NCI-H1436 treated with DMSO at 0.1 percent for 48 hours (cell line): ENCODE data around the gene SERINC3.
A peak's percentile ranks its signal among the peaks of the same experiment; 100 is the strongest.
"Not testable (repeated sequence)": the region's sequence is repeated elsewhere in the genome, so short reads cannot be mapped to it uniquely, and the experiment has no call there.

Experiments used
- DNase-seq: peaks from one replicate; lab custom pipeline; 2025; lab: John Stamatoyannopoulos, UW

Gene SERINC3

DNA sequence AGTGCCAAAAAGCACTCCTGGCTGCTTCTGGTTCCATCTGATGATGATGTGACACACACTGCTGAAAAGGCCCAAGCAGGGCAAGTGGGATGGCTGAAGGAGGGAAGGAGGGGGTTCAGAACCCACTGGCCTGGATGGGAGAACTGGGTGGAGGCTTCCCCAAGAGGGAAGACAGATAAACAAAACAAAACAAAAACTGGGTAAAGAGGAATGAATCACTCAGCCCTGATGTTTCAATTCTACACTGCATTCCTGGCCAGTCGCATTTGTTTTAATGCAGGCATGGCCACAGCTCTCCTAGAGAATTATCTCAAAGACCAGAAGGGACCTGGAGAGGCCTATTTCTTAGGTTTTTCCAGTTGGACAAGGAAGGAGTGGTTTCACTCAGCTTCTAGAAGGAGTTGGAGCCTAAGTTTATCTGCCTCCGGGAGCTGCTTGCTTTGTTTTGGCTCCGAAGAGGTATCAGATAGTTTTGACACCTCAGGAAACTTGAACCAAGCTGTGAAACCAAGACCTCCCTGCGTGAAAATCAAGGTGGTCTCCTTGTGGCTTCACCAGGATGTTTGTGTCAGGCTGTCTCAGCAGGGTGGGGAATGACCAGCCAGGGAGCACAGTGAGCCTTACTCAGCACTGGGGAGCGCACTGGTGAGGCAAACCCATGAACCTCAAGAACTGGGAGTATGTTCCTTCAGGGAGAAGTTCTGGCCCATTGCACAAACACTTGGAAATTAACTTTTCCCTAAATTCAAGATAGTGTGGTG lies 30.1 kb downstream of the SERINC3 start:
- no peak for DNase-seq

GRCh38 chr20:44489931-44490330 lies 31.9 kb downstream of the SERINC3 start:
- no peak for DNase-seq

GRCh38 chr20:44489223-44489622 lies 32.6 kb downstream of the SERINC3 start:
- no peak for DNase-seq

DNA sequence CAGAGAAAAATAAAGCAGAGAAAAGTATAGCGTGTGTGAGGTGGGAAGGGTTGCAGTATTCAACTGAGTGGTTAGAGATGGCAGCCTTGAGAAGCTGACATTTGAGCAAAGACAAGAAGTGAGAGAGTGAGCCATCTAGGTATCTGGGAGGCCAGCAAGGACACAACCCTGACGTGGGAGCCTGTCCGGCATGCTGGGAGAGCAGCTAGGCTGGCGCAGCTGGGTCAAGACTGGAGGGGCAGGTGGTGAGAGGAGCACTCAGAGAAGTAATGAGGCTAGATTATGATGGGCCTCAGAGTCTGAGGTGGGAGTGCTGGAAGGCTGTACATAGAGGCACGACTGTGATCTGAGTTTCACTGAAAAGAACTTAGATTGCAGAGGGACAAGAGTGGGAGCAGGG lies 33.3 kb downstream of the SERINC3 start:
- DNase-seq: no peak

- no peak for DNase-seq
Observed at GRCh38 chr20:44485830-44486198, 36.1 kb downstream of the SERINC3 start.

DNA sequence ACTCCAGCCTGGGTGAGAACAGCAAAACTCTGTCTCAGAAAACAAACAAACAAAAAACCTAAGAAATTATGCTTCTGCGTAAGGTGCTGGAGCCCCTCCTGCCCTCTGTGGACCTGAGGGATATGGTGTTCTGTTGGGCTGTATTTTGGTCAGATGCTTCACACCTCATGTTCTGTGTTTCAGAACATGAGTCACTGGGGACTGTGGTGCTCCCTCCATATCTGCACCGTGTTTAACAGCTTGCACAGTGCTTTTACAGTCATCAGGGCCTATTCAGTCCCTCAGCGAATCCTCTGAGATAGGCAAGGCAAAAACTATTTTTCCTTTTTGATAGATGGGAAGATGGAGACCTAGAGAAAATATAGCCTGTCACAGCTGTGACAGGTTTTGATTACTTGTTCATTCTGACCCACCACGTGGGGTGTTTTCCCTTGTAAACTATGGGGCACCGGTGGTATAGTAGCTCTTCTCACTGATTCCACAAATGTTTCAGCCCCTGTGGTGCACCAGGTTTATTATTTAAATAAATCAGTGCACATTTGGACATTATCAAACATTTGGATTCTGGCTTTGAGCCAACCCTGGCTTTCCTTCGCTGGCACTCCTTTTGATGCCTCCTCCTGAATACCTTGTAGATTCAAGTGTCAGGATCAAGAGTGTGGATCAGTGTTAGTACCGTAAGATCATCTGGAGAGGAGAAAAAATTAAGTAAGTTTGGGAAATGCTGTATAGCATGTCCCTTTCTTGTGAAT lies 36.6 kb downstream of the SERINC3 start:
- no peak for DNase-seq

DNA sequence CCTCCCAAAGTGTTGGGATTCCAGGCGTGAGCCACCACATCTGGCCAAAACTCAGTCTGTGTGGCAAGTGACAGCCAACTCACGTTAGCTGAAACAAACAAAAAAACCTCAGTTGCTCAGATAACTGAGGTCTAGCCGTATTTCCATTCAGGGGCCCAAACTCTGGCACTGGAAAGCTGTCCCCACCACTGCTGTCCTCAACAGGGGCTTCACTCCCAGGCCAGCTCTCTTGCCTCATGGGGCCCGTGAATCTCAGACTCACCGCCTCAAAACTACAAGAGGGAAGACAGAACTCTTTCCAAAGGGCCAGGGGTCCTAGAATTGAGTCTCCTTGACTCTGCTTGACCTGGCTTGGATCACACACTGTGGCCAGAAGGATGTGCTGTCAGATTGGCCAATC lies 38.8 kb downstream of the SERINC3 start:
- DNase-seq: no peak

- DNase-seq: no peak
Observed at GRCh38 chr20:44481719-44482416, 40.0 kb downstream of the SERINC3 start.

DNA sequence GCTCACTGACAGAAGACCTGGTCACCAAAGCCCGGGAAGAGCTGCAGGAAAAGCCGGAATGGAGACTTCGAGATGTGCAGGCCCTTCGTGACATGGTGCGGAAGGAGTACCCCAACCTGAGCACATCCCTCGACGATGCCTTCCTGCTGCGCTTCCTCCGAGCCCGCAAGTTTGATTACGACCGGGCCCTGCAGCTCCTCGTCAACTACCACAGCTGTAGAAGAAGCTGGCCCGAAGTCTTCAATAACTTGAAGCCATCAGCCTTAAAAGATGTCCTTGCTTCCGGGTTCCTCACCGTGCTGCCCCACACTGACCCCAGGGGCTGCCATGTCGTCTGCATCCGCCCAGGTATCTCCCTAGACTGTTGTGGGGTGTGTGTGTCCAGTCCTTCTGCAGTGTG lies 41.8 kb downstream of the SERINC3 start:
- no peak for DNase-seq

- DNase-seq: no peak
Observed at GRCh38 chr20:44479643-44480042, 42.2 kb downstream of the SERINC3 start.

- DNase-seq: no peak
Observed at GRCh38 chr20:44478206-44478605, 43.7 kb downstream of the SERINC3 start.

DNA sequence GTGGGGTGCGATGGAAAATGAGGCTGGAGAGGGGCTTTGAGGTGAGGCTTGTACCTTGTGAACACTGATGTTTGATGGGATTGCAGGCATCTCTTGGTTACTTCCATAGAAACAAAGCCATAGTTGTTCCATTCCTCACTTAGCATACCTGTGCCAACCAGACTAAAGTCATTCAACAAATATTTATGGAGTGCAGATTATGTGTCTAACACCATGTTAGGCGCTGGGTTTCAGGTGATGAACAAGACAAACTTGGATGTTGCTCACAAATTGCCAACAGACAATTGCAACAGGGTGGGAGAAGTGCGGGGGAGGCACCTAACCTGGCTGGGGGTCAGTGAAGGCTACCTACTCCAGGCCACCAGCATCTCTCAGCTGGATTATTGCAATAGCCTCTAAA lies 44.7 kb downstream of the SERINC3 start:
- no peak for DNase-seq

- peak; percentile 52 for DNase-seq
Observed at GRCh38 chr20:44475694-44476560, 45.9 kb downstream of the SERINC3 start, which contains the start of gene TTPAL. Gene TTPAL (plus strand): TSS chr20:44475874. CDS start chr20:44480000, 4,126 bp downstream.

GRCh38 chr20:44475372-44475693 lies 46.5 kb downstream of the SERINC3 start:
- no peak for DNase-seq

DNA sequence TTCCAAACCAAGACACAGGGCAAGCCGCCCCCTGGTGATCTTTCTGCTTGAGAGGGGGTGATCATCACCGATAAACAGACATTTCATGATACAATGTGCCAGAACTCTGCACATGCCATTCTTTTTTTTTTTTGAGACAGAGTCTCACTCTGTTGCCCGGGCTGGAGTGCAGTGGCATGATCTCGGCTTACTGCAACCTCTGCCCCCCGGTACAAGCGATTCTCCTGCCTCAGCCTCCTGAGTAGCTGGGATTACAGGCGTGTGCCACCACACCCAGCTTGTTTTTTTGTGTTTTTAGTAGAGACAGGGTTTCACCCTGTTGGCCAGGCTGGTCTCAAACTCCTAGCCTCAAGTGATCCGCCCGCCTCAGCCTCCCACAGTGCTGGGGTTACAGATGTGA lies 49.6 kb downstream of the SERINC3 start:
- not testable (repeated sequence) for DNase-seq

- no peak for DNase-seq
Observed at GRCh38 chr20:44471481-44471882, 50.4 kb downstream of the SERINC3 start.

GRCh38 chr20:44470327-44470726 lies 51.5 kb downstream of the SERINC3 start:
- DNase-seq: no peak

GRCh38 chr20:44468044-44468782 lies 53.7 kb downstream of the SERINC3 start:
- DNase-seq: no peak

- DNase-seq: no peak
Observed at GRCh38 chr20:44467289-44467883, 54.5 kb downstream of the SERINC3 start.

- no peak for DNase-seq
Observed at GRCh38 chr20:44465001-44465560, 56.8 kb downstream of the SERINC3 start.

DNA sequence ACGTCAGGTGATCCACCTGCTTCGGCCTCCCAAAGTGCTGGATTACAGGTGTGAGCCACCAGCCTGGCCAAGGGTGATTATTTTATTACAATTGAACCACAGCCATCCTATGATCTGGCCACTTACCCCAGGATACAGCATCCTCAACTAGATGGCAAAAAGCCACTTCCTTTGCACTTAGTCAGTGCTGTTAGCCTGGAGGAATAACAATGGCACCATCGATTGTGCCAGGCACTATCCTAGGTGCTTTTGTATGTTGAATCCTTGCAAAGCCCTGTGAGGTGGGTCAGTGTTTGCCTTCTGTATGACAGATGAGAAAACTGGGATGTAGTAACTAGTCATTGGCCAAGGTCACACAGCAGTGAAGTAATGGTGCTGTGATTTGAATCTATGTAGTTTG lies 57.4 kb downstream of the SERINC3 start:
- no peak for DNase-seq
